Stimulated activated CD8-positive, alpha-beta memory T cell treated with anti-CD3 and anti-CD28 coated beads, Interleukin-4, amount 100 ng/mL, for 24 hours (primary cell): ENCODE data around the gene SIGLEC11.
"Not testable (repeated sequence)": the region's sequence is repeated elsewhere in the genome, so short reads cannot be mapped to it uniquely, and the experiment has no call there.

Experiments
- DNase-seq: peaks from one replicate; pipeline ENCODE4 v3.0.0-alpha.2; 2020; ENCODE audit warnings: low read depth

Gene SIGLEC11

DNA sequence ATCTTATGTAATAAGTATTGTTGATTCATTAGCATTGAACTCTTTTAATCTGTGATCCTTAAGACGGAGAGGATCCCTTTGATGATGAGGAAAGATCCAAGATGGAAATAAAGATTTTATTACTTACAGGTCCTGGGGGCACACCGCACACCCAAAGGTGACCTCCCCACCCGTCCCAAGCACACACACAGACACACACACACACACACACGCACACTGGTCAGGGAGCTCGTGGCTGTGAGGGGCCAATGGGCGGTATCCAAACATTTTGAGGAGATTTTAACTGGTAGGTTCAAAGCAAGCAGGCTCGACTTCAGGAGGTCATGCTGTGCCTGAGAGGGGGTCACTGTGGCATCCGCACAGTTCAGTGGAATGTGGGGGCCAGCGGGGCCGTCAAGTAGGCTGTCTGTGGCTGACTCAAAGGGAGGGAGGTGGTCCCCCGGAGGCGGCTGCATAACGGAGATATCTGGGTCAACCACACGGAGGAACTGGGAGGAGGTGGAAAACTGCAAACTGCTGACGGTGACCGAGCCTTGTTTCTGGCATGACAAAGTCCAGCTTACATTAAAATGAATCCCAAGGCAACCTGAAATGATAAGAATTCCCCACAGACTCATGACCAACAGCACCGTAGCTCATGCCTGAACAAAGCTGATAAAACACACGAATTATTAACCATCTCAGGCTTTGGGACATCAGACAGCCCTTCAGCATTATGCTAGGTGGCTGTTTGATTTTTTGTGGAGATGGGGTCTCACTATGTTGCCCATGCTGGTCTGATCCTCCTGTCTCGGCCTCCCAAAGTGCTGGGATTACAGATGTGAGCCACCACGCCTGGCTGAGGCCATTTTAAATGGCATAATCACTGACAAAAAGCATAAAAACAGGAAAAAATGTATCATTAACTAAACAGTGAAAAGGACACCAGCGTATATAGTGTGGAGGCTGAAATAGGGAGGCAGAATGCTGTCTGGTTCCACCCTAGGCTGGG, 20.9 kb upstream of the SIGLEC11 start:
- DNase-seq = no peak

DNA sequence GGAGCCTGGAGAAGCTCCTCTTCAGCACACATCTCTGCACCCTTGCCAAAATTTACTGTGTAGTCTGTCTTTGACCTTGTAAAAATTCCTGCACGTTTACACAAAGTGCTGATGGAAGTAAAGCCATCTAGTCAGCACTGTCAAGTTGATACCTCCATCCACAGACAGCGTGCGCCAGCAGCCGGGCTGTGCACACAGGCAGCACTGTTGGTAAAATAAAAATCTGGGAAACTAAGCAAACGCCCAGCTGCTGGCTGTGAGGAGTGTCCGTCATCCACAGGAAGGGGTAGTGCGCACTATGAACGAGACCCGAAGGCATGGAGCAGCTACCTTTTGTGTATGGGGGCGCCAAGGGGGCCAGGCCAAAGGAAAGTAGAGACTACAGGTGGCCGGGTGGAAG, 17.4 kb upstream of the SIGLEC11 start:
- no peak for DNase-seq

DNA sequence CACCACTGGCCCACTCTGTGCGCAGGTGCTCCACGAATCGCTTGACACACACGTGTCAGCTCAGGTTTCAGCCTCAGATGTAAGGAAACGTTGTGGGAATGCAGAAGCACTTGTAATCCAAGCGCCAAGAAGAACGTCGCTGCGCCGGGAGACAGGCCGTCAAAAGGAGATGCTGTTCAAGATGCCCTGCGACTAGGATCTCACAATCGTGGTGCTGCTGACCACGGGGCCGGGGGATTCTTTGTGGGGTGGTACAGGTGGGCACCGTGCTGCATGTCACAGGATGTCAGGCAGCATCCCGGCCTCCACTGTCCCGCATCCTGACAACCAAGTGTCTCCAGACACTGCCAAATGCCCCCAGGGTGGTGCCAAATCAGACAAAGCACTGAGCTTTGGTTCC, 16.9 kb upstream of the SIGLEC11 start:
- DNase-seq = no peak

DNA sequence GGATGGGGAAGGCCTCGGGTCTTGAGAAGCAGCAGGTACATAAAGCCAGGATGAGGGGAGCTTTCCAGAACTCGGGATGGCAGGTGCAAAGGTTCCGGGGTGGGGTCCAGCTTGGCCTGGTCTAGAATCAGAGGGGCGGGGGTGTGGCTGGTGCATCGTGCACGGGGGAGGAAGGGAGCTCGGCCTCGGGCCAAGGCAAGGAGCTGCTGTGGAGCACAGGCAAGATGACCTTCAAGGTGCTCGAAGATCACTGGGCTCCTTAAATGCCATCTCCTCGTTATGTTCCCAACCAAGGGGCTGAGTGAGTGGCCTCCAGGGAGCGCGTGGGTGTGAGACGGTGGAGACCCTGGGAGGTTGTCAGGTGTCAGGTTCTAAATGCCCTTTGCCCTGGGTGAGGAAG, 16.1 kb upstream of the SIGLEC11 start:
- no peak for DNase-seq

DNA sequence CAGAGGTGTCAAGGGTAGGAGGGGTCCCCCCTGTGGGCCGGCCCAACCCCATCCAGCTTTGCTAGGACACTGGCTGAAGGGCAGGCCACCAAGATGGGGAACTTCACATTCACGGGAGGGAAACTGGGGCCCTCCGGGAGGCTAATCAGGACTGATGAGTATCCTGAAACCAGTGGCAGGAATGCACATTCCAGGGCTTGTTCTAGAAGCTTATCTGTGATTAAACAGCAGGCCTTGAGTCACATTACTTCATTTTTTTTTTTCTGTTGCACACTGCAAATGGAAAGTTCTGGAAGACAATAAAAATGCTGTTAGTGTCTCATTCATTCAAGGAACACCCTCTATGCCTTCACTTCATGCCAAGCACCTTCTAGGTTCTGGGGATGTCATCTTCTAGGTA, 15.5 kb upstream of the SIGLEC11 start:
- no peak for DNase-seq

DNA sequence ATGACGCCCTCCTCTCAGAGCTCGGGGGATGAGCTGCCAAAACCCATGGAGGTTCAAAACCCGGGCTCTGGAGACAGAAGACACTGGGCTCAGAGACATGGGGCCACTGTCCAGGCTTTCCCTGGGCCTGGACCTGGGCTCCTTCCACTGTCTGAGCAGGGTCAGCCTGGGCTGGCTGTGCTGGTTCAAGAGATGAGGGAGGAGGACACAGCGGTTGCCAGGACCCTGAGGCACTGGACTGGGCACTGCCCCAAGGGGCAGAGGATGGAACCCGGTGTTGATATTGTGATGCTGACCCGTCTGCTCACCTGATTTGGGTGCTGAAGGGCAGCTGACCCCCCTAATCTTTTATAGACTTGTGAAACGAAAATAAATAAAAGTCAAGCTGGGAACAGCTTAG, 14.1 kb upstream of the SIGLEC11 start:
- no peak for DNase-seq

DNA sequence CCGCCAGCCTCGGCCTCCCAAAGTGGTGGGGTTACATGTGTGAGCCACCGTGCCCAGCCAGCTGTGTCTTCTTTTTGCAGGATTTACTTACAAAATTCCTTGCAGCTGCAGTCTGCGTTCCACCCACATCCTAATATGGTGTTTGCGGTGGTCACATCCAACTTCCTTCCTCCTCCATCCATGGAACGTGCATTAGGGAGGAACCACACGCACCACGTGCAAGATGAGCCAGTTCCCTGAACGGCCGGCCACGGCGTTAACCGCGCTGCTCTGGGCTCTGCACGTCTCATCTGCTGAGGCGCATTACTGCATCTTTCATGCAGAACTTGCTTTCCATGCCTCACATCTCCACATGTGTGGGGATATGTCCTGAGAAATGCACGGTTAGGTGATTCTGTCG, 13.0 kb upstream of the SIGLEC11 start:
- no peak for DNase-seq

DNA sequence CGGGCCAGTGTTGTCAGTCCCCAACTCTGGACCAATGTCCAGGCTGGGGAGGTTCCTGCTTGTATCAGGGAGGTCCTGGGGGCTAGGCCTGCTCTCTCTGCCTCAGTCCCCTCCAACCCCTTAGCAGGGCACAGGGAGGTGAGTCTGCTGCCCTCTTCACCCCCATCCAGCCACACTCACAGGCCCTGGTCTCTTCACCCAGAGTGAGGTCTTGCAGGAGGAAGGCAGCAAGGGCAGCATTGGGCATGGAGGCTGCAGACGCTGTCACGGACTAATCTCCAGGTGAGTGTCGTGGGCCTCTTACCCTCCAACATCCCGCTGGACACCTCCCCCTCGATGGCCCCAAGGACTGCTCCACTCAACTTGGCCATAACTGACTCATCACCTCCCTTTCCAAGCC, 11.9 kb upstream of the SIGLEC11 start:
- DNase-seq = no peak

DNA sequence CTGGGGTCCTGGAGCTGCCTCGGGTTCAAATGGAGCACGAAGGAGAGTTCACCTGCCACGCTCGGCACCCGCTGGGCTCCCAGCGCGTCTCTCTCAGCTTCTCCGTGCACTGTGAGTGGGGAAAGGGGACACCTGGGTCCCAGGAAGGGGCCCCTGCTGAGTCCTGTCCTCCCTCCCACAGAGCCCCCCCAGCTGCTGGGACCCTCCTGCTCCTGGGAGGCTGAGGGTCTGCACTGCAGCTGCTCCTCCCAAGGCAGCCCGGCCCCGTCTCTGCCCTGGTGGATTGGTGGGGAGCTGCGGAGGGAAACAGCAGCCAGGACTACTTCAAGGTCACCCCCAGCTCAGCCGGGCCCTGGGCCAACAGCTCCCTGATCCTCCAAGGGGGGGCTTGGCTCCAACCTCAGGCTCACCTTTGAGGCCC, 11.0 kb upstream of the SIGLEC11 start:
- no peak for DNase-seq

DNA sequence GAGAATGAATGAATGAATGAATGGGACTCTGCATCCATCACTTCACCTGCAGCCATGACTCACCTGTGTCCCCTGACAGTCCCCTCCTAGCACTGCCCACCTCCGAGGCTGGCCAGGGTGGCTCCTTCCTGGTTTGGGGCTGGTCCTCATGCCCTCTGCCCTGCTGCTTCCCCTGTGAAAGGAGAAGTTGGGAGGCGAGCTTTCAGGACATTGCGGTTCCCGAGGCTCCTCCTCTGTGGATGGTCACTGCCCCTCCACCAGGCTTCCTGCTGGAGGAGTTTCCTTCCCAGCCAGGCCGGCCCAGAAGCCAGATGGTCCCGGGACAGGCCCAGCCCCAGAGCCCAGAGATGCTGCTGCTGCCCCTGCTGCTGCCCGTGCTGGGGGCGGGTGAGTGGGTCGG, 8.4 kb upstream of the SIGLEC11 start:
- DNase-seq = not testable (repeated sequence)

DNA sequence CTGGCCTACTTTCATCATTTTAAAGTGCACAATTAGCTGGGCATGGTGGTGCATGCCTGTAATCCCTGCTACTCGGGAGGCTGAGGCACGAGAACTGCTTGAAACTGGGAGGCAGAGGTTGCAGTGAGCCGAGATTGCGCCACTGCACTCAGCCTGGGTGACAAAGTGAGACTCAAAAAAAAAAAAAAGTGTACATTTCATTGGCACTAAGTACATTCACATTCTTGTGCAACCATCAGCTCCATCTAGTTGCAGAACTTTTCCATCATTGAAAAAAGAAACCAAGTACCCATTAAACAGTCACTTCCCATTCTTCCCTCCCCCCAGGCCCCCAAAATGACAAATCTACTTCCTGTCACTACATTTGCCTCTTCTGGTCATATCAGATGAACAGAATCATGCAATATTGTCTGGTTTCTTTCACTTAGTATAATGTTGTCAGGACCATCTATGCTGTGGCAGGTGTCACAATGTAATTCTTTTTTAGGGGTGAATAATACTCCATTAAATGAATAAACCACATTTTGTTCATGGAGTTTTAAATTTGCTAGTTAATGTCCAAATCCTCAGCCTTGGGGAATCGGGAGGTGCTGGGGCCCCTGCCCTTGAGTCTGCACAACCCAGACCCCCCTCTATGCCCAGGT, 7.4 kb upstream of the SIGLEC11 start:
- DNase-seq = no peak

DNA sequence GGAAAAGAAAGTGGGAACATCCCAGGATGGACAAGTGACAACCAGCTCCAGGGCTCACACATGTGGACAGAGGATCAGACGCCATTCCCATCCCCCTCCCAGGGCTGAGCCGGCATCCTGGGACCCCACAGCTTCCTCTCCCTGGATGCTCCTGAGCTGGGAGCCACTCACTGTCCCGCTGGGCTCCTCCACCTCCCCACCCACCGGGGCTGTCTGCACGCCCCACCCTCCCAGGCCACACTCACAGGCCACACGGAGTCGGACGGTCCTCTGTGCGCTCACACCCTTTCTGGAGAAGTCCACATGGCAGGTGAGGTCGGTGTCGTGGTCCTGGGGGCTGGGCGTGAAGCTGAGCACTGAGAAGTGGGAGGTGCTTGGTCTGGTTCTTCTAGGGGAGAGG, 1.1 kb downstream of the SIGLEC11 start:
- DNase-seq = not testable (repeated sequence)

DNA sequence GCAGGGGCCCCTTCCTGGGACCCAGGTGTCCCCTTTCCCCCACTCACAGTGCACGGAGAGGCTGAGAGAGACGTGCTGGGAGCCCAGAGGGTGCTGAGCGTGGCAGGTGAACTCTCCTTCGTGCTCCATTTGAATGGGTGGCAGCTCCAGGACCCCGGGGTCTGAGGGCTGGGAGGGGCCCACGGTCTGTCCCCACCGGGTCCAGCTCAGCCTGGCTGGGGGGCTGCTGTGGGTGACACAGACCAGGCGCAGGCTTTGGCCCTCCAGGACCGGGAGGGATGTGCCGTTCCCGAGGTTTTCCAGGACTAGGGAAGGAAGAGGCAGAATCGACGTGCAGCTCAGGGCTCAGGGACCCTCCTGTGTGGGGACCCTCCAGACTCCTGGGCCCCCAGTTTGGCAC, 2.4 kb downstream of the SIGLEC11 start:
- DNase-seq = not testable (repeated sequence)

DNA sequence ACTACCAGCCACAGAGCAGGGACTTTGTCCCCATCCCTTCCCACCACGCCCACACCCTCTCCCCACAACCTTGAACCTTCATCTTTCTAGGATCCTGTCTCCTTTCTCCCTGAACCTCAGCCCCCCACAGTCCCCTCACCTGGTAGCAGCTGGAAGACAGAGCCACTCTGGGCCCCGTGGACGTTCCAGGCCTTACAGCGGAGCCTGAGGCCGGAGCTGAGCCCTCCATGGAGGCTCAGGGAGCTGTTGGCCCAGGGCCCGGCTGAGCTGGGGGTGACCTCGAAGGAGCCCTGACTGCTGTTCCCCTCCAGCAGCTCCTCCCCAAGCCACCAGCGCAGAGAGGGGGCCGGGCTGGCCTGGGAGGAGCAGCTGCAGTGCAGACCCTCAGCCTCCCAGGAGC, 2.8 kb downstream of the SIGLEC11 start:
- not testable (repeated sequence) for DNase-seq

DNA sequence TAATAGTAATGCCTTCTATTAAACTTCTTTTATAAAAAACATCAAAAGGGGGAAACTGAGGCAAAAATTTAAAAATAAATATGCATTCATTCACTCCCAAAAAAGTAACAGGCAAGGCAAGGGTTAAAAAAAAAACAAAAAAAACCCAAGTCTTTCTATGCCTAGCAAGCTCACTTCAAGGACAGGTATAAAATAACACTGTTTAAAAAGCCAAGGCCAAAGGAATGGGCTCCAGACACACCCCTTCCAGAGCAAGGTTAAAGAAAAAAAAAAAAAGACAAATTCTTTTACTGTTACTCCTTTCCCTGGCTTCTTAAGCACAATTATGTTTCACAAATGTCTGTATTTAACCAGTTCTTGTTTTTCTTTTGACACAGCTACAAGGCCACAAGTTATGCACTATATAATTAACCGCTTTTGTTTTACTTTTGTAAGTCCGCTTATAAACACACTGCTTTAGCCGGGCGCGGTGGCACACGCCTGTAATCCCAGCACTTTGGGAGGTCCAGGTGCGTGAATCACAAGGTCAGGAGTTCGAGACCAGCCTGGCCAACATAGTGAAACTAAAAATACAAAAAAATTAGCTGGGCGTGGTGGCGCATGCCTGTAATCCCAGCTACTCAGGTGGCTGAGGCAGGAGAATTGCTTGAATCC, 3.6 kb downstream of the SIGLEC11 start:
- DNase-seq = no peak

DNA sequence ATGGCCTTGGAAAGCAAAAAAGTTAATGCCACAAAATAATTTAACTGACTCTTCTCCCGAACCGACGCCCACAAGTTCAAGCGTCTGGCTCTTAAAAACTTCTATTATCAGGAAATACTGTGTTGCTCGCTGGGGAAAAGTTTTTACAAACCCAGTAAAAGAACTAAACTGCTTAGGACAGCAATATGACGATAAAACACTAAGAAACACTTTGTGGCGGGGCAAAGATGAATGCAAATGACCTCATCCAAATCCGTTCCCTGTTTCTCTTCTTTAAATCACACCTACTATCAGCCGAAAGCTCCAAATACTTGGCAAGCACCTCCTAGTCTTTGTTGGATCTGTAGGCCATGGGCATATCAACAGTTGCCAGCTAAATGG, 4.9 kb downstream of the SIGLEC11 start:
- DNase-seq = no peak

DNA sequence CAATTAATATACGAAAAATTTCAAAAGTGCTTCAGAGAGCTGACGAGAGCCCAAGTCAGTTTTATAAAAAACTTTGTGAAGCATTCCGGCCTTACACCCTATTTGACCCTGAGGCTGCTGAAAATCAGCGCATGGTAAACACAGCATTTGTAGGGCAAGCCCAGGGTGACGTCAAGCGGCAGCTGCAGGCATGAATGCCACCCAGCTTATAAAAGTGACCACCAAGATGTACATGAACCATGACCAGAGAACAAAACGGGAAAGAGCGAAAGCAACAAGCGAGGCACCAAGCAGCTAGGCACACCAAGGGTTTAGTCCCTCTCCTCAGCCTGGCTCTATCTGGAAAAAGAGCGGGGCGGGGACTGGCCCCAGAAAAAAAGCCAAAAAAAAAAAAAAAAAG, 6.0 kb downstream of the SIGLEC11 start:
- DNase-seq = no peak

DNA sequence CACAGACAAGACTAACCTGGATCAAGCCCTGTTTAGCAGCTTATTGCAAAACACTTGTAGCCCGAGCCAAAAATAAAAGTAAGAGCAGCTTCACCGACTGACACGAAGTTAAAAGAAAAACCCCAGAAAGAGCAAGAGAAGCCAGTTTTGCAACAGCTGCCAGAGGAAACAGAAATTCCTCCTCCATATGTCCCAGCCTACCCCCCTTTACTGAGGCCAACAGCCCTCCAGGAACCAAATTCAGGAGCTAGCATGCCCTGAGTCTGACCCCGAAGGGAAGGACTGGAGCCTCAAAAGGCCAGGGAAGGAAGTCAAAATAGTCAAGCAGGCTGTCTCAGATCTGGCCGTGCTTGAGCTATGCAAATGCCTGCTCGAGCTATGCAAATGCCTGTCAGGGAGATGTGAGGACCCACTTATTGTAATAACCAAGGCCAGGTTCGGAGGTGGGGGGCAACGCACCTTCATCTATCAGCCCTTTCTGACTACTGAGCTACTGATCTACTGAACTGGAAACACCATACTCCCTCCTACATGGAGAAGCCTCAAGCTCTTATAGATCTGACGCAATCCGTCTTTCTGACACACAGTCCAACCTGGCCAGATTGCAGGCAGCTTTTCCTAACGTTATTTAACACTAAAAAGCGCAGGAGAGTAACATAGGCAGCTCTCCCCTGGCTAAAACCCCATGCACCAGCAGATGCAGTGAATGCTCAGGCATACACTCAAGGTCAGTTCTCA, 6.7 kb downstream of the SIGLEC11 start:
- DNase-seq = no peak

DNA sequence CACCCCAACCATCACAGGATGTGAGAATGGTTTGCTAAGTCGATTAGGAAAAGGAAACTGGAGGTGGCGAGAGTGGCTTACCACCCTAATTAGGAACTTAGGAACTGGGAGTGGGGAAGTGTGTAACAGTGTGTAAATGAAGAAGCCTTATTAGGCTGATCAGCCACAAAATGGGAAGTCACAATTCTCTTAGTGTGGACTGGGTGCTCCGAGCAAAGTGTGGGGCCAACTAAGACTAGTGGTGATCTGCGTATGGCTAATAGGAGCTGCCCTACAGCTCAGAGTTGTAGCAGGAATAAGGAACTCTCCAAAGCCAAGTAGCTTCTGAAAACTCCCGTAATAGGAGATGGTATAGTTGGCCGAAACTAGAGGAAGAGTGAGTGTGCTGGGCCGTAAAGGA, 7.6 kb downstream of the SIGLEC11 start:
- no peak for DNase-seq

DNA sequence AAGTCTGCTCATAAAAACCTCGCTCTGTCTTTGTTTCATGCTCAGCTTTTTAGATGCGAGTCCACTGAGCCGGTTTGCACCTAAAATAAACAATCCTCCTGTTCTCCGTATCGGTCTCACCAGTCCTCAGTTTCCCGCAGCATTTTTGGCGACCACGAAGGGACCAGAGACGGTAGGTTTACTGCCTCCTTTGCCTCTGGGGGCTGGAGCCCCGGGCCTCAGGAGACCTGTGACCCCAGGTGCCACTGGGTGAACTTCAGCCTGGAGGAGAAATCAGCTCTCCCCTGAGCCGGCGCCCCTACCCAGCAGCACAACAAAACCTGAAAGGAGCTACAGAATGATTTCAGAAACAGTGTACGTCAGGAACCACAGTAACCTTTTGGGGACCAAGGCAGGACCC, 8.1 kb downstream of the SIGLEC11 start:
- no peak for DNase-seq

DNA sequence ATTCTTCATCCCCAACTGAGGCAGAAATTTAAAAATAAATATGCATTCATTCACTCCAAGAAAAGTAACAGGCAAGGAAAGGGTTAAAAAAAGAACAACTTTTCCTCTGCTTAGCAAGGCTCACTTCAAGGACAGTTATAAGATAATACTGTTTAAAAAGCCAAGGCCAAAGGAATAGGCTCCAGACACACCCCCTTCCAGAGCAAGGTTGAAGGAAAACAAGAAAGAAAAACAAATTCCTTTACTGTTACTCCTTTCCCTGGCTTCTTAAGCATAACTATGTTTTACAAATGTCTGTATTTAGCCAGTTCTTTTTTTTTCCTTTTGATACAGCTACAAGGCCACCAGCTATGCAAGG, 8.5 kb downstream of the SIGLEC11 start:
- DNase-seq = no peak

DNA sequence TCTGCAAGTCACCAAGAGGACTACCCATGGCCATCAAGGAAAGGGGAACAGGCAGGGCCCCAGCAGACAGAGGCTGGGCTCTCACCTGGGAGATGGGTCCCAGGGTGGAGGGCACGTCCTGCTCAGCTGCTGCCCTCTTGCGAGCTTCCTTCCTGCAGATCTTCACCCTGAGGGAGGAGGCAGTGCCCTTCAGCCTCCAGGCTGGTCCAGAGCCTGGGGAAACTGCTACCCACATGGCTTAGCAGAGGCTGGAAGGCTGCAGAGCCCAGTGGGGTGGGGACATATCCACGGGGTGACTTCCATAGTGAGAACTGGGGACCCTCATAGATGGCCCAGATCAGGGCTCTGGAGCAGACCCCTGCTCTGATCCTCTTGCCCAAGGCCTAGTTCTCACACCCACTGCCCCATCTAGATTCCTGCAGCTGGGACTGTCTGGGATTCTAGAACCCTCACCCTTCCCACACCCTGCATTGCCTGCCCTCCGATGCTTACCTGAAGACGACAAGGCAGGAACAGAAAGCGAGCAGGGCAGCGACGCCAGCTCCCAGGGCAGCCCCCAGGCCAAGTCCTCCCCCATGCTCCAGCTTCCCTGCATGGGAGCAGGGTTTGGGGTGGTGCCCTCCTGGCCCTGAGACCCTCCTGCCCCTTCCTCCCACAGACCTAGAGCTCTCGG, 9.0 kb downstream of the SIGLEC11 start:
- DNase-seq = no peak
